GM21528 (cell line): ENCODE data around the gene C2orf80.
"Not testable (repeated sequence)": the region's sequence is repeated elsewhere in the genome, so short reads cannot be mapped to it uniquely, and the experiment has no call there.

Source experiments
- ATAC-seq: cut with Tn5 transposase; IDR thresholded peaks from one replicate; pipeline ENCODE4 v1.9.1; 2021; ENCODE audit warnings: mild to moderate bottlenecking, moderate library complexity; ENCODE audit not compliant: unreplicated experiment, low FRiP score

C2orf80 gene

DNA sequence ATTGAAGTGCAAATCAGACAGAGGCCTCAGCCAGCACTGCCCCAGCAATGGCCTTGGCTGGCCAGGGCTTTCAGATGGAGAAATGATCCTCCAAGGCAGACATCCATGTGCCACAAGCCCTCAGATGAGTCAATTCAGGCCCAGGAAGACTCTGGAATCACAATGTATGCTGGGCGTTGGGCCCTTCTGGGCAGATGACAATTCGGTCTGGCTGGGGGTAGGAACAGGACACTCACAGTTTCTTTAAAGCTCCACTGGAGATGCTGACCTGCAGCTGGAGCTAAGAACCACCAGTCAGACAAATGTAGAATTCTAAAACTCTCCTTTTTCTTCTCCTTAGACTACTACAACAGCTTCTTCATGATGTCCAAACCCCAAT, 53.1 kb downstream of the C2orf80 start:
- ATAC-seq, result no peak

DNA sequence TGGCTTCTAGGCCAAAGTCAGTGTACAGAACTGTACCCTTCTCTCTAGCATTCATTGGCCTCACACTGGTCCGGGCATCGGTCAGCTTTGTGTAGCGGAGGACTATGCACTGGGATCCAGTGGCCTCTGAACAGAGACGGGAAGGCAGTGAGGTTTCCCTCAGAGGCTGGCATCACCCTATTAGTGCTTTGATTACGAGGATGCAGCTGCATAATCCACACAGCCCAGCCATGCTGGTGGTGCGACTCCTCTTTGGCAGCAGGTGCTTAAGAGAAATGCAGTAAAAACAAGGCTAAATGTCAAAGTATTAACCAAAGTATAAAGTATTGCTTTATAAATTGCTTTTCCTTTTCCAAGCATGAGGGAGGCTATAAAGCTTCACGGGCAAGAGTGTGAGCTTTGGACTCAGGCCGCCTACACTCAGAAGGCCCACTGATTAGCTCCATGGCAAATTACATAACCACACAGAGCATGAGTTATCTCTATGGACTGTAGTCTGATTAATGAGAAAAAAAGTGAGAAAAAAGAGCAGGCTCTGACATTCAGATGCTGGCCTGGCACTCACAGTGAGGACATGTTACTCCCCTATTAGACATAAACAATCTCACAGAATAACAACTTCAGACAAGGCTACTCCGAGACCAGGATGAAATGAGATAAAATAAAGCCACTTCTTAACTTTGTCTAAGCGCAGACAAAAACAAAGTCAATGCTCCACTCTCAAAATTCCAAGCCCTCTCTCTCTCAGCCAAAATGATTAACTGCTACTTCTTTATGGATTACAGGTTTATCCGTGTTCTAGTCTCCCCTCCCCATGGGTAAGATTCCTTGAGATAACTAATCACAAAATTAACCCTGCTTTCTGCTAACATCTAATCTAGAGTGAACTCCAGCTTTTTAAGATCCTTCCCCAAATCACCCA, 53.8 kb downstream of the C2orf80 start:
- ATAC-seq, result no peak

- no peak for ATAC-seq
These were observed 54.8 kb downstream of the C2orf80 start for GRCh38 chr2:208134928-208135586.

GRCh38 chr2:208130712-208131110, 59.1 kb downstream of the C2orf80 start:
- no peak for ATAC-seq

GRCh38 chr2:208129744-208130711, 59.8 kb downstream of the C2orf80 start, which contains the start of gene CRYGC:
CRYGC (minus strand) TSS chr2:208129828; CDS start chr2:208129792, 36 bp downstream.
- no peak for ATAC-seq

DNA sequence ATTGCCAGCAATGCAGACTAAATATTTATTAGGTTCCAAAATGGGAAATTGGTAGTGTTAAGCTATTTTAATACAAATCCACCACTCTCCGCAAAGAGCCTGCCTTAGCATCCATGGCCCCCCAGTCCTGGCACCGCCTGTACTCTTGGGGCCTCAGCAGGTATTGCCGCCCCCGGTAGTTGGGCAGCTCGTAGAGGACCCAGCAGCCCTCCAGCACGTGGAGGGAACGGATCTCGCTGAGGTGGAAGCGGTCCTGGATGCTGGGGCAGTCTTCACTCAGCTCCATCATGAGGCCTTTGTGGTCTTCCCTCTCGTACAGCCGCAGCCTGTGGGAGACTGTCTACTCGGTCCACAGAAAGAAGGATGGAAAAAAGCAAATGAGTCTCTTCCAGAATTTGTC, 61.7 kb downstream of the C2orf80 start:
- ATAC-seq, result no peak

DNA sequence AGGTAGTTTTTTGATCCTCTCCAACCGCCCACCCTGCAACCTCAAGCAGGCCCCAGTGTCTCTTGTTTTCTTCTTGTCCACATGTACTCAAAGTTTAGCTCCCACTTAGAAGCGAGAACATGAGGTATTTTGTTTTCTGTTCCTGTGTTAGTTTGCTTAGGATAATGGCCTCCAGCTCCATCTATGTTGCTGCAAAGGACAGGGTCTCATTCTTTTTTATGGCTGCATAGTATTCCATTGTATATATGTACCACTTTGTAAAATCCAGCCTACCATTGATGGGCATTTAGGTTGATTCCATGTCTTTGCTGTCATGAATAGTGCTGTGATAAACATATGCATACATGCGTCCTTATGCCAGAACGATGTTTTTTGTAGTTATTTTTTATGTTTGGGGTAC, 62.7 kb downstream of the C2orf80 start:
- ATAC-seq, result no peak

GRCh38 chr2:208125251-208125650, 64.6 kb downstream of the C2orf80 start:
- no peak for ATAC-seq

DNA sequence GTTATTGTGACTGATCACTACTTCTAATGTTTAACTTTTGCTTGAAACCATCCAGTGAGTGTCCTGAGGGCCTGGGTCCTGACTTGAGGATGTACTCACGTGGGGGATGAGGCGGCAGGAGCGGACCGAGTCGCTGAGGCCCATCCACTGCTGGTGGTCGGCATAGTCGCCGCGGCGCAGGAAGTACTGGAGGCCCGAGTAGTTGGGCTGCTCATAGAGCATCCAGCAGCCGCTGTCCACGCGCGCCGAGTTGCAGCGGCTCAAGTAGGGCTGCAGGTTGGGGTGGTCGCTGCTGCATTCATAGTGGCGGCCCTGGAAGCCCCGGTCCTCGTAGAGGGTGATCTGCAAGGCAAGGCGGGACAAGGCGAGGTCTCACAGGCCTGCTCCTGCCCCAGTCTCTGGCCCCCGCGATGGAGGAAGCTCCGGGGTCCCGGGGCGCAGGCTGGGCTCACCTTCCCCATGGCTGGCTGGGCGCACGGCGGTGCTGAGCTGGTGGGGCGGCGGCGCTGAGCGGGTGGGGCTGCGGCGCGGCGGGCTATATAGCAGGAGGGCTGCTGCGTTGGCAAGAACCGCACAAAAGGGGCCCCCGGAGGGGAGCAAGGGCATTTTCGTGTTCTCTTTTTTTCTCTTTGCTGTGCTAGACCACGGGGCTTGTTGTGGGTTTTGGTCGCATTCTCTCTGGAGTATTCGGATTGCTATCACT, 65.7 kb downstream of the C2orf80 start, which contains the start of gene CRYGD:
CRYGD (minus strand) TSS at position 512 of the 703 bp plus-strand sequence; CDS start at position 461, 51 bp downstream.
- not testable (repeated sequence) for ATAC-seq

GRCh38 chr2:208122248-208122647, 67.6 kb downstream of the C2orf80 start:
- ATAC-seq, result no peak

- ATAC-seq, result no peak
These were observed 70.9 kb downstream of the C2orf80 start for GRCh38 chr2:208118918-208119317.

- not testable (repeated sequence) for ATAC-seq
These were observed 72.4 kb downstream of the C2orf80 start for GRCh38 chr2:208117390-208117789.
